ENCODE measurements around the gene CHCHD4.

CHCHD4 gene

DNA sequence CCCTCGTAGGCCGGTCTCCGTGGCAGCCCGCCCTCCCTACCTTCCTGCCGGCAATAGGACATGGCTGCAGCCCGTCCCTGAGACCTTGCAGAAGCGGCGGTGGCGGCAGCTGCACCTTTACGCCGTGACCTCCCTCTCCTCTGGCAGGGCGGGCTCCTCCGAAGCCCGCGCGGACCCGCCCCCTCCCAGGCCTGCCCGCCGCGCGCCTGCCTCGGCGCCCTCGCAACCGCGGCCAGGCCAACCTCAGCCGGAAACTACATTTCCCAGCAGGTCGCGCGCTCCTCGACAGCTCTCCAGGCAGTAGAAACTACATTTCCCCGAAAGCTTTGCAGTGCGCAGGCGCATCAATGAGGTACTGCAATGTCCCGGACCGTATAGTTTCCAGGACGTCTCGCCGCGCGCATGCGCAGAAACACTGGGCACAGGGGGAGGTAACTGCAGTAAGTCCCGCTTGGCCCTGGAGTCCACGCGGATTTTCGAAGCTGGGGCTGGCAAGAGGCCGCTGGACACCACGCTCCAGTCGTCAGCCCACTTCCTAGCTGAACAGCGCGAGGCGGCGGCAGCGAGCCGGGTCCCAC lies at the start of gene CHCHD4, which contains the start of gene TMEM43:
CHCHD4 (minus strand) TSS at position 256 of the 578 bp plus-strand sequence; CDS start at position 62, 194 bp downstream.
TMEM43 (plus strand) TSS at position 438 of the 578 bp plus-strand sequence. CDS start 142 bp downstream, outside the sequence.
- DNase-seq = peak; percentile 91

DNA sequence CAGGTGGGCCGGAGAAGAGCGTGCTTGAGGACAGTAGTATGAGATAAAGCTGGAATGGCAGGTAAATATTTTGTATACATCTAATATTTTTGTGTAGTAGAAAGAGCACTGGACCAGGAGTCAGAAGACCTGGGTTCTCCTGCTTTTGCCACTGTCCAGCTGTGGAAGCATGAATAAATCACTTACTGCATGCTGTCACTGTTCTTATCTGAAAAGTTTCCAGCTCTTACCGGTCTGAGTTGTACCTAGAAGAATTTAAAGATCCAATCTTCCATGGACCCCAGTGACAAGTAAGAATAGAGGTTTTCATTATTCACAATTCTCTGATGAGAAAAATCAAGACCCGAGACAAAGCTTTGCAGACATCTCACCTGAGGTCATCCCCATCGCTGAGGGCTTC lies 47.8 kb upstream of the CHCHD4 start:
- DNase-seq = no peak

DNA sequence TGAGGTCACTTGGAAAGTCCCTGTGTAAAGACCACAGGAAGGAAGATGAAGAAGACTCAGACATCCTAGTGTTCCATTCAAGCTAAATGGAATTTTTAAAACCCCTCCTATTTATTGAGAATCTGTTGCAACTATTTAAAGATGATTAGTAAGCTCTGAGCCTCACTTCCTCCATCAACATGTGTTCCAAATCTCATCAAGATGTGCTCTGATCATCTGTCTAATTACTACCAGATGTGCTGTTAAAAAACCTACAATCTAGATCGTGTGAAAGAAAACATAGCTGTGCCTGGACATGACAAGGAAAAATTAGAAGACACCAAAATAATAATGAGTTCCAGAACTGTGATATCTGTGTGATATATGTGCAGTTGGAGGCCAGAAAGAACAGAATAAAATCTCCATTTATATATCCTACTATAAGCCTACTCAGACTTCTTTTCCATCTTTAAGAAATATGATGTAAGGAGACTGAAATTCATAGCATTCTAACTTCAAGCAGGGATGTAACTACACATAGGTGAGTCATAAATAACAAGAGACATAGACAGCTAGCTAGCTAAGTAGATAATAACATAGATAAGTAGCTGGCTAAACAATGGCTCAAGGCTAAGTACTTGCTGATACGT lies 46.0 kb upstream of the CHCHD4 start:
- DNase-seq = no peak

DNA sequence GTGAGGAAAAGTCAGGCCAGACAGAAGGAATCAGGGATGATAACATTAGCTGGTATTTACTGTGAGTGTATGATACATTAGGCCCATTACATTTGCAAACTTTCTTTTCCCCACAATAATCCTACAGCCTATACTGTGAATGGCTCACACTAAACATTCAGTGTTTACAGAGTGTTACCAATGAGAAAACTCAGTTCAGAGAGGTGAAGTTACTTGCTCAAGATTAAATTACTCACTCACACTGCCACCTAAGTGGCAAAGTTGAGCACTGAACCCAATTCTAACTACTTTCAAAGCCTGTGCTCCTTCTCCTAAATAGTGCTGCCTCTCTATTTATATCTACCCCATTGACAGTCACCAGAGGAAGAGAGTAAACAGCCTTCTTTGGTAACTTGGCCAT lies 45.2 kb upstream of the CHCHD4 start:
- DNase-seq = no peak

DNA sequence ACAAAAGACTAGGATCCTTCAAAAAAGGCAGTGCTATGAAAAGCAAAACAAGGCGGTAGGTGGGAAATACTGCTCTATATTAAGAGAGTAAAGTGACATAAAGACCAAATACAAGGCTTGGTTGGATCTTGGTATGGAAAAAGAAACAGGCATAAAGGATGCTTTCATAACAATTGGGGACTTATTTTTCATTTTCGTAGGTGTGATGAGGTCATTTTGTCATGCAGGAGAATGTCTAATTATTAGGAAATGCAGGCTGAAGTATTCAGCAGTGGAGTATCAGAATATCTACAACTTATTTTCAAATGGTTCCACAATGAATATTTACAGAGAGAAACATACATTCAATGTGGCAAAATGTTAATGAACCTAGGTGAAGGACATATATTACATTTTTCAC lies 44.8 kb upstream of the CHCHD4 start:
- no peak for DNase-seq

DNA sequence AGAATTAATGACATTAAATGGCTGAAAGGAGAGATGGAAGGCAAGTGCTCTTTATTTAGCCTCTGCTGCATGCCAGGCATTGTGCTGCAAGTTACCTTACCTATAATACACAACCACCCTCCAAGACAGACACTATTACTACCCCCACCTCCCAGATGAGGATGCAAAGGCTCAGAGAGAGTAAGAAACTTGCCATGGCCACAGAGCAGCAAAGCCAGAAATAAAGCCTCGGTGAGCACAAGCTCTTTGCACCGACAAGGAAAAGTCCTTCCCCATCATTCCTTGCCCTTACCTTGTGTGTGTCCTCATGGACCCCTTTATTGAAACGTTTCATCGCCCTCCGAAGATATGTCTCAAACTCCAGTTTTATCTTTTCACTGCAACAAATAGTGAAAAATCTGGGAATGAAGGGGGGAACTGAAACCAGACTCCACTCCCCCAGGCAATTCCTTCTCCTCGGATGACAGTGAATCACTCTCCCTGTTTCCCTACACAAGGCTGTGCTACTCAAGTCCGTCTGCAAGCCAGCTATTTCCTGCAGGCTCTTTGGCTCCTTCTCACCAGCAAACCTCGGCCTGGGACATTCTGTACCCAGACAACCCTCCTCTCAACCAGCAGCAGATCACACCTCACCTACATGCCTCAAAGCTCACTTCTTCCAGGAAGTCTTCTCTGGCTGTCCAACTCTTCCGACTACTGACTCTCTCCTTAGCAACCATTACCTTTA lies 42.4 kb upstream of the CHCHD4 start:
- DNase-seq = no peak

DNA sequence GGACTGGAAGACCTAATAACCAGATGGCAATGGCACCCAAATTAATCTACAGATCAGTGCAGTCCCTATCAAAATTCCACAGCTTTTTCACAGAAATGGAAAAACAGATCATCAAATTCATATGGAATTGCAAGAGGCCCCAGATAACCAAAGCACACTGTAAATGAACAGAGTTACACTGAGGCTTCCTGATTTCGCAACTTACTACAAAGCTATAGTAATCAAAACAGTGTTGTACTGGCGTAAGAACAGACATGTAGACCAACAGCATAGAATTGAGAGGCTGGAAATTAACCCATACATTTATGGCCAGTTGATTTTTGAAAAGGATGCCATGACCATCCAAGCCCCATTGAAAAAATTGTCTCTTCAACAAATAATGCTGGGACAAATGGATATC lies 37.5 kb upstream of the CHCHD4 start:
- no peak for DNase-seq

DNA sequence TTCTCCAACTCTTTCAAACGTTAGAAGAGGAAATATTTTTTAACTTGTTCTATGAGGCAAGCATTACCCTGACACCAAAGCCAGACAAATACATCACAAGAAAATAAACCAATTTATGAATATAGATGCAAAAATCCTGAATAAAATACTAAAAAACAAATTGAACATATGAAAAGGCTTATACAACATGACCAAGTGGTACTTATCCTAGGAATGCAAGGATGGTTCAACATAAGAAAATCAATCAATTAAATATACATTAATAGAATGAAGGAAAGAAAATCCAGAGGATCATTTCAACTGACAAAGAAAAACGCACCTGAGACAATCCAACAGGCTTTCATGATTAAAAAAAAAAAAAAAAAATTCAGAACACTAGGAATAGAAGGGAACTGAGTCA lies 36.6 kb upstream of the CHCHD4 start:
- no peak for DNase-seq

DNA sequence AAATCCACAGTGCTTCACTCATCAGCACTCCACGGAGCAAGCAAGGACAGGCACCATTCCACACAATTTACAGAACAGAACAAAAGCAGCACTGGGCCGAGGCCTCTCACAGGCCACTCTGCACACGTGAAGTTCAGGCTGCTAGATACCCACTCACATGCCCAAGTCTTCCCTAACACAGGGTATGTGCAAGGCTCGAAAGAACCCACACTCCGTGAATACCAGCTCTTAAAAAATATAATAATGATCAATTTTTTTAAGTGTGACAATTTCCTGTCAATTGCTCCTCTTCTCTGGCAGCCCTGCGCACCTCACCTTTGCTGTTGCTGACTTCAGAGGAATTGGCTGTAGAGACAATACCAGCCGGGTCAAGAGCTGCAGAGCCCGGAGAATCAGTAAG lies 34.8 kb upstream of the CHCHD4 start:
- no peak for DNase-seq

DNA sequence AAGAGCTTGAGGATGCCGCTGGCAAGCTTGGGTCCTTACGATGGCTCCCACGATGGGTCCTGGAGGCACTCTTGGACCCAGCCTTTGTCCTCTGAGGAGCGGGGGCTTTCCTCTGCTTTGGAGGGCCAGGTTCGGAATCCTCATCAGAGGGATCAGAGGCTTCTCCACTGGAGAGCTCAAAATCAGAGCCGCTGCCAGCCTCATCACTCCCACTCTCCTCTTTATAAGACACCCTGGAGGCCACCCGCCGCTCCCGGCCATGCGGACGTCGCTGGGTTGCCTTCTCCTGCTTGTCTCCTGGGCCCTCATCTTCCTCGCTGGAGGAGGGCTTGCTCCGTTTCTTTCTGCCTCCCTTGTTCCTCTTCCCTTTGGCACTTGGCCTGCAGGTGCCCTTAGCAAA lies 33.7 kb upstream of the CHCHD4 start:
- no peak for DNase-seq

DNA sequence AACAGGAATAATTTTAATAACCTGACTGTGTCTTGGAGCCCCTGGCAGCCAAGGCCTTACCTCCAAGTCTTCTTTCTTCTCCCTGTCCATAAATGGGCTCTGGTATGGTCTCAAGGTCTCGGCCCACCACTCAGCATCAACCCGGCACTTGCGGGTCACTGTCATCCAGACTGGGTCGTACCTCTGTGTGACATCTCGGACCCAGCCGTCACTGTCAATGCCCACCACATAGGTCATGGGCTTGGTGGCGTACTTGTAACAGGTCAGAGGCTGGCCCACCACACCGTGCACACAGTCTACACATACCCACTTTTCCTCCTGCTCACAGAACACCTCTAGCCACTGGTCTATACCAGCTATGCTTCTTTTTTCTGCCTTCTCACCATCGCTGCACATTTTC lies 33.3 kb upstream of the CHCHD4 start:
- no peak for DNase-seq

DNA sequence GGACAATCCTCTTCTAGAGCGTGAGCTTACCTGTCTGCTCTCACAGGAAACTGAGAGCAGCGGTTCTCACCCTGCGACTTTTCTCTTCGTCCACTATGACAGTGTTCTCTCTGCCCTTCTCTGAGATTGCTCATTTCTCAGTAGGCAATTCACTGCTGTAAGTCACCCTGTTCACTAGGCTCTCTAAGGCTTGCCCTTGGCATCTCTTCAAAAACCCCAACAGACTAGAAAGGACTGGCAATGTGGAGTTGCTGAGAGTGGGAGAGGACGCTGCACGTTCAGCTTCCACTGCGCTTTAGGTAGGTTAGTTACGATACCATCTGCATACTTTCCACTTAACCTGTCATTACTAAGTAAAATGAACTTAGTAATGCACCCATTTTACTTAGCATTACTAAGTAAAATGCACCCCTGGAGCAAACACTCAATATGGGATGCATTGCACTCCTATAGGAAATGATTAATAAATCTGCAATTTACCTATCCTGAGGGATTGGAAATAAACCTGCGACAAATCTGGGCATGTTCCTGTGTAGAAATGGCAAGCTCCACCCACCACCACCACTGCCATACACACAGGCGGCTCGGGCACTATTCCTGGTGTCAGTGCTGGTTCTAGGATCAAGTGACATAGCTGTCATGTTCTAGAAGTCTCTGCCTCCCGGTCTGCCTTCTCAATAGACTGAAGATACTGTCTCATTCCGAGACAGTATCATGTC lies 32.3 kb upstream of the CHCHD4 start:
- no peak for DNase-seq

DNA sequence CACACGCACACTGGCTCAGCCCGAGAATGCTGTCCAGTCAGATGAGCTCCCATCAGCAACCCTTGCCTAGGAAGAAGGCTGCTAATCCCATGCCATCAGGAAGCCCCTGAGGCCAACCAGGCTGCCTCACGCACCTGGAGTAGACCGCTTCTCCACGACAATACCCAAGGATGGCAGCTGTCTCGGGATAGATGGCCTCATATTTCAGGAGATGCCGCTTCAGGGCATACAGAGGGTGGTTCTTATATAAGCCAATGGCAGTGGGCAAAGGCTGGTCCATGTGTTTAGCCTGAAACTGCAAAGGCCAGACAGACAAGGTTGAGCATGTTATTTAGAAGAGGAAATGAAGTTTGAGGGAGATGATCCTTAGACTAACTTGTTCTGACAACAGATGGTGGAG lies 31.5 kb upstream of the CHCHD4 start:
- no peak for DNase-seq

DNA sequence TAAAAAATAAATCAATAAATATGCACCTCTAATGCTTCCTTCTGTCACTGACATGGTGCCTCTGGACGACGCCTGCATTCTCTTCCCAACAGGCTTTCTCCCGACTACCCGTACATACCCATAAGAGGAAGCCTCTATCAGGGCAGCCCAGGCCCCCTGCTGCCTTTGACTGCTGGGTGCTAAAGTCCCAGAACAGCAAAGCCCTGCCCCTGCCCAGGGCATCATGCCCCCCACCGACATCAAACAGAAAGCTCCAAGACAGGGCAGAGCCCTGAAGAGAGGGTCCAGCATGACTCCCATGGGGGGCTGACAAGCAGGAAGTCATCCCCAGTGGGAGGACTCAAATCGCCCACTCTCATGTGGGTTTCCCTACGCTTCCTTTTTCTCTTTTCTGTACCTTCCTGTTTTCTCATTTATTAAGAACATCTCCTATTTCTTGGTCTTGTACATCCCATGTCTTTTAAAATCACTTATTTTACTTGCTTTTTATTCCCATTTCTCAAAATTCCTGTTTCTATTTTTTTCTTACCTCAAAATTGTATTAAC lies 30.3 kb upstream of the CHCHD4 start:
- DNase-seq = no peak

DNA sequence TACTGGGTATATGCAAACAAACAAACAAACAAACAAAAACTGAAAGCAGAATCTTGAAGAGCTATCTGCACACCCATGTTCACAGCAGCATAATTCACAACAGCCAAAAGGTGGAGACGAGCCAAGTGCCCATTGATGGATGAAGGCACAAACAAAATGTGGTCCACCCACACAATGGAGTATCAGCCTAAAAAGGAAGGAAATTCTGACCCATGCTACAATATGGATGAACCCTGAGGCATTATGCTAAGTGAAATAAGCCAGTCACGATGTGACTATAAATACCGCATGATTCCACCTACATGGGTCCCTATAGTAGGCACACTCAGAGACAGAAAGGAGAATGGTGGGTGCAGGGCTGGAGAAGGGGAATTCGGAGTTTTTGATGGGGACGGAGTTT lies 29.6 kb upstream of the CHCHD4 start:
- no peak for DNase-seq

DNA sequence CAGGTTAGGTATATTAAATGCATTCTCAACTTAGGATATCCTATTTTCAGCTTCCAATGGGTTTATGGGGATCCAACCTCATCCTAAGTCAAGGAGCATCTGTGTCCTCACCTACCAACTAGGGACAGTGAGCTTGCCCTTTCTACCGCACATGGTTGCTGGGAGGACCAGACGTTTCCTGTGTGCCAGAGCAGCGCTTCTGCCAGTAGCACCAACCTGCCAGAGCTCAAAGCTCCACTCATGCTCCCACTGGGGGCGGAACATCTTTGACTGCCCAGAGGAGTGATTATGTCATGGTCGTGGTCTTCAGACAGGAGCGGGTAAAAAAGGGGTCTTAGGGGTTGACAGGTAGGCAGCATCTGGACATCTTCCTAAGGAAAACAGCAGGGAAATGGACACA lies 29.0 kb upstream of the CHCHD4 start:
- DNase-seq = no peak

DNA sequence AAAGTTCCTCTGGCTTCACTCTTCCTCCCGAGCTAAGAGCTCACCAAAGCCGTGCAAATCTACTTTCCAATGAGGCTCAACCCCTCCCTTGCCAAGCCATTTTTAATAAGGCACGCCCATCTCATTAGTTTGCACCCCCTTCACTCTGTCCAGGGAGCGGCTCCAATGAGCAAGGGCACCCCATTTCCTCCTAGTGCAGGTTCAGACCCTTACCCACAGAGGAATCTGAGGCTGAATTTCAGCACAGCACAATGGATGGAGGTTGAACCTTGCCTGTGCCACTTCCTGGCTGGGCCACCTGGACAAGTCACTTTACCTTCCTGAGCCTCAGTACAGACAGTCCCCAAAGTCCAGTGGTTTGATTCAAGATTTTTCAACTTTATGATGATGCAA lies 28.3 kb upstream of the CHCHD4 start:
- DNase-seq = no peak

DNA sequence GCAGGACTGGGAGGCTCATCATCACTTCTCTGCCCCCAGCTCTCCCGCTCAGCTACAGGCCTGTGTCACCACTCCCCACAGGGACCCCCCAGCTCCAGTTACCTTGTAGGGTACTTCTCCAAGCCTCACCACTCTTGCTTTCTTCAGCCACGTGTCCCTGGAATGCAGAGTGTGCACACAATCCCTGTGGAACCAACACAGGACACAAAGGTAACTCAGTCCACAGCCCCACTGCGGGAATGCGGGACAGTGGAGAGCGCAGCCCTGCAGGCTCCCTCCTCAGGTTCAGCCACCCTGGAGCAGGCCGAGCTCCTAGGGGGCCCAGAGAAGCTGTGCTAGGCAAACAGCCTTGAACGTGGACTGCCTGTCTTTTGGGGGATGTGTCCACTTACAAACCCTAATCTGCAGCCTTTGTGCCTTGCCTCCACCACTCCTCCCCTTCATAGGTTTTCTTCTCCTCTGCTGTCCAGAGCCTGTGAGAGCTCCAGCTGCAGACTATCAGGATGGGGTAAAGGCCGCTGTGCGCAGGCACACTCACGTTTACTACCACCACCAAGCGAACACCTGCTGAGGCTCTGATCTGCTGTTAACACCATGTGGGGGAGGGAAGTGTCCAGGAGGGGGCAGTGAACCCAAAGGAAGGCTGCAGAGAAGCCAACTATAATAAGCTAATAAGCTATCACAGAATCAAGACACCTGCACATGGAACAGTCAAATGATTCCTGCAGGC lies 27.7 kb upstream of the CHCHD4 start:
- no peak for DNase-seq

DNA sequence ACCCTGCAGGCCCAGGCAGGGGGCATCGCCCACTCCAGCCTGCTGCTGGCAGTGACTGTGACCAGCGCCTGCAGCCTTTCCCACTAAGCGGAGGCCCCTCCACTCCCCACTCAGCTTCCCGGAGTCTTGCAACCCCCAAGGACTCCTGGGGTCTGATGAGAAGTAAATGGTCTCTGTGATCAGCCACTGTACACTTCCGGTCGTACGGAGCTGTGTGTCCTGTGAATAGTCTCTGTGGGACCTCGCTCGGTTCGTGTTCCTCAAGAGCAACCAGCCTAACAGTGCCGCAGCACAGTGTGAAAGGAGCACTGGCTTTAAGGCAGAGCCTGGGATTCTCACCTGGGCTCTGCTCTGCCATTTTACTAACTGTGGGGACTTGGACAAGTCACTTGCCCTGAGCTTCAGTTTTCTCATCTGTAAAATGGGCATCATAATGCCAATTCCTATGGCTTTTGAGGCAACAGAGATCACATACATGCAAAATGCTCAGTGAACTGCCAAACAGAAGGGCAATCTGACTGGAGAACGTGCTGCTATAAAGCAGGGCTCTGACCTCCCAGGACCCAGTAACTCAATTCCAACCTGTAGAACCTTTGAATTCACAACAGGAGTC lies 26.9 kb upstream of the CHCHD4 start:
- no peak for DNase-seq

DNA sequence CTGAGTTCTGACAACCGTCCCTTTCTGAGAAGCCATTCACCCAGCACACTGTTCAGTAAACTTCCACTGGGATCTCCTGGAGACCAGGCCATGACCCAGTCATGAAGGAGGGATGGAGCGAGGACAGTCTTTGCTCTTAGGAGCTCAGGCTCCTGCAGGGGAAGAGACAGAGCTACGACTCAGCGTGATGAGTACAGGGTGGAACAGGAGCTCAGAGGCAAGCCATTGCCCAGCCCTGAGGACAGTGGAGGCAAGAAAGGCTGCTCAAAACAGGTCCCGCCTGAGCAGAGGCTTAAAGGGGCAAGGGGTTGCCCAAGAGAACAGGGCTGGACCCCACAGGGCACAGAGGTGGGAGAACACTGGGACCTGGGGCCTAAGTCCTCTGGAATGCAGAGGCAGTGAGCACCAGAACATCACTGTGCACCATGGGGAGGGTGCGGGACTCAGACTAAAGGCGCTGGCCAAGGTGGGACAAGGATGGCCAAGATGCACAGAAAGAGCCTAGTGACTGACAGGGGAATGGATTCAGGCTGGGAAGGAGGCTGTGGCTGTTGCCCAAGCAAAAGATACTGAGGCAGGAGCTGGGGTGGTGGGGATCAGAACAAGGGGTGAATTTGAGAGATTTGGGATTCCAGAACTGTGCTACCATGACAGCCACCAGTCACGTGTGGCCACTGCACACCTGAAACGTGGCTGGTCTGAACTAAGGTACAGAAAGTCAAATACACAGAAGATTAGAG lies 26.0 kb upstream of the CHCHD4 start:
- DNase-seq = no peak

DNA sequence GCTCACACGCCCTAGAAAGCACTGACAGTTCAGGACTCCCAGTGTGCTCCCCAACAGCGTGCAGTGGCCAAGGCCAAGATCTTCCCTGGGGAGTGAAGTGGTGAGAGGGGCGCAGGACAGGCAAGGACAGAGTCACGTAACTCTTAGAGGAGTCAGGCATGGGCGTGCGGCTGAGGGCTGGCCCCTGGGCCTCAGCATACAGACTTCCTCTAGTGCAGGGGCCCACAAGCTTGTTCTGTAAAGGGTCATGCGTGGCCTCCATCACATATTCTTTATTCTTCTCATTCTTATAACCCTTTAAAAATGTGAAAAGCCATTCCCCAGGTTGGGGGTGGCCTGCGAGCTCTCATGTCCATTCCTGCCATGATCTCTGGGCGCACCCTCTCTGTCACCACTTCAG lies 25.4 kb upstream of the CHCHD4 start:
- DNase-seq = no peak
